IMR-90 (cell line): ENCODE results near the gene APCS. TPM values are rescaled to one million over a fixed set of nuclear protein-coding genes. Genes with fewer than 3 reads are reported as not detected.

ENCODE experiments used
- ATAC-seq: fragments of 200-7000 bp; cut with Tn5 transposase; 2 replicates; pipeline ENCODE4 v1.9.1; 2020; ENCODE audit warnings: low read depth, mild to moderate bottlenecking, moderate library complexity
- BruUV-seq: library from RNA; stranded (reverse); fragments of 400-500 nt; replicated peaks from 2 replicates; lab custom pipeline; 2021; lab: Mats Ljungman, UMichigan
- CTCF ChIA-PET: fragments of 300-600 bp; formaldehyde crosslinking; extraction: SDS; loops from one replicate; lab custom pipeline; 2021; ENCODE audit warnings: antibody characterized with exemption; lab: Yijun Ruan, JAX
- POLR2A ChIA-PET: fragments of 300-600 bp; sonication (Branson Sonifier 250); formaldehyde crosslinking; loops from one replicate; lab custom pipeline; 2022; ENCODE audit warnings: antibody characterized with exemption; ENCODE audit not compliant: unreplicated experiment; lab: Charles Lee
- DNase-seq: peaks from one replicate; pipeline ENCODE4 v3.0.0; 2013
- H2AFZ ChIP-seq: replicated peaks from 2 replicates; pipeline ENCODE3; 2013; ENCODE audit warnings: low read length, mild to moderate bottlenecking; ENCODE audit not compliant: poor library complexity
- H2AK5ac ChIP-seq: 2 replicates; pipeline ENCODE4 v1.6.1; 2013; ENCODE audit warnings: low read depth, low read length, inconsistent platforms
- H2AK9ac ChIP-seq: replicated peaks from 2 replicates; pipeline ENCODE3; 2013; ENCODE audit warnings: mild to moderate bottlenecking, low read depth, low read length, moderate library complexity; ENCODE audit not compliant: poor library complexity
- H2BK120ac ChIP-seq: 2 replicates; pipeline ENCODE4 v1.6.1; 2013; ENCODE audit warnings: low read depth, low read length, inconsistent platforms
- H2BK15ac ChIP-seq: 3 replicates; pipeline ENCODE4 v1.6.1; 2013; ENCODE audit warnings: low read depth, low read length, inconsistent platforms
- H2BK20ac ChIP-seq: 2 replicates; pipeline ENCODE4 v1.6.1; 2013; ENCODE audit warnings: low read depth, mild to moderate bottlenecking, inconsistent platforms, low read length, moderate library complexity
- H2BK5ac ChIP-seq: 2 replicates; pipeline ENCODE4 v1.6.1; 2013; ENCODE audit warnings: mild to moderate bottlenecking, low read depth, low read length, inconsistent platforms; ENCODE audit not compliant: poor library complexity, severe bottlenecking
- H3K14ac ChIP-seq: replicated peaks from 2 replicates; pipeline ENCODE4 v1.6.1; 2013; ENCODE audit warnings: low read depth, low read length, inconsistent platforms
- H3K18ac ChIP-seq: 2 replicates; pipeline ENCODE4 v1.6.1; 2013; ENCODE audit warnings: low read depth, low read length, control low read depth
- H3K23ac ChIP-seq: 2 replicates; pipeline ENCODE4 v1.6.1; 2013; ENCODE audit warnings: low read depth, low read length, inconsistent platforms
- H3K27ac ChIP-seq: 2 replicates; pipeline ENCODE4 v1.5.1; 2013; ENCODE audit warnings: mild to moderate bottlenecking, control low read depth, low read length; ENCODE audit not compliant: insufficient read depth
- H3K27me3 ChIP-seq: 2 replicates; pipeline ENCODE4 v1.6.1; 2013; ENCODE audit warnings: low read length; ENCODE audit not compliant: control insufficient read depth, insufficient read depth
- H3K36me3 ChIP-seq: 2 replicates; pipeline ENCODE4 v1.6.1; 2013; ENCODE audit warnings: low read length, mixed read lengths; ENCODE audit not compliant: control insufficient read depth, insufficient read depth
- H3K4ac ChIP-seq: 2 replicates; pipeline ENCODE4 v1.6.1; 2013; ENCODE audit warnings: low read depth, low read length, inconsistent platforms
- H3K4me1 ChIP-seq: 2 replicates; pipeline ENCODE4 v1.6.1; 2013; ENCODE audit warnings: low read length, mixed read lengths; ENCODE audit not compliant: control insufficient read depth, insufficient read depth
- H3K4me2 ChIP-seq: 2 replicates; pipeline ENCODE4 v1.6.1; 2013; ENCODE audit warnings: low read depth, mild to moderate bottlenecking, control low read depth, low read length, moderate library complexity
- H3K4me3 ChIP-seq: 2 replicates; pipeline ENCODE4 v1.5.1; 2013; ENCODE audit warnings: low read depth, mild to moderate bottlenecking, control low read depth, low read length, moderate library complexity; ENCODE audit not compliant: insufficient read depth
- H3K56ac ChIP-seq: 2 replicates; pipeline ENCODE4 v1.6.1; 2013; ENCODE audit warnings: low read length, inconsistent platforms; ENCODE audit not compliant: insufficient read depth; ENCODE audit errors: extremely low read depth
- H3K79me1 ChIP-seq, 2 experiments: 2 replicates each; pipeline ENCODE4 v1.6.1; 2013; ENCODE audit warnings: low read length in 2 of 2, inconsistent platforms in 1 of 2, low read depth in 1 of 2
- H3K9ac ChIP-seq: 2 replicates; pipeline ENCODE4 v1.6.1; 2013; ENCODE audit warnings: low read depth, low read length, control low read depth
- H3K9me1 ChIP-seq: 2 replicates; pipeline ENCODE4 v1.6.1; 2013; ENCODE audit warnings: low read length, inconsistent platforms; ENCODE audit not compliant: insufficient read depth
- H3K9me3 ChIP-seq: 2 replicates; pipeline ENCODE4 v1.6.1; 2013; ENCODE audit warnings: low read length; ENCODE audit not compliant: control insufficient read depth, insufficient read depth
- H4K20me1 ChIP-seq: 2 replicates; pipeline ENCODE4 v1.6.1; 2013; ENCODE audit warnings: low read length, inconsistent platforms; ENCODE audit not compliant: insufficient read depth
- H4K5ac ChIP-seq: 2 replicates; pipeline ENCODE4 v1.6.1; 2013; ENCODE audit warnings: mild to moderate bottlenecking, low read depth, low read length, control low read depth
- H4K8ac ChIP-seq, 2 experiments: 2 replicates each; pipeline ENCODE4 v1.6.1; 2013; ENCODE audit warnings: low read depth in 2 of 2, low read length in 2 of 2, control low read depth in 1 of 2, inconsistent platforms in 1 of 2
- H4K91ac ChIP-seq: 2 replicates; pipeline ENCODE4 v1.6.1; 2013; ENCODE audit warnings: low read depth, low read length, inconsistent platforms; ENCODE audit not compliant: insufficient read depth
- BHLHE40 ChIP-seq: fragments of 150-350 bp; IDR thresholded peaks from 2 replicates; pipeline ENCODE4 v1.6.1; 2016; ENCODE audit warnings: mild to moderate bottlenecking, low read depth, low read length
- CEBPB ChIP-seq: IDR thresholded peaks from 2 replicates; pipeline ENCODE4 v1.6.1; 2012; ENCODE audit warnings: low read depth, low read length, improper control_type of control experiment
- FOS ChIP-seq: fragments of 150-350 bp; IDR thresholded peaks from 2 replicates; pipeline ENCODE4 v1.6.1; 2016; ENCODE audit warnings: low read depth, low read length
- MAZ ChIP-seq: IDR thresholded peaks from 2 replicates; pipeline ENCODE4 v1.6.1; 2012; ENCODE audit warnings: low read depth, mild to moderate bottlenecking, low read length, improper control_type of control experiment, moderate library complexity, borderline replicate concordance
- MXI1 ChIP-seq: IDR thresholded peaks from 2 replicates; pipeline ENCODE4 v1.6.1; 2012; ENCODE audit warnings: low read depth, mild to moderate bottlenecking, low read length, moderate library complexity, borderline replicate concordance
- POLR2A ChIP-seq: IDR thresholded peaks from 2 replicates; pipeline ENCODE4 v1.6.1; 2012; ENCODE audit warnings: mild to moderate bottlenecking, low read depth, low read length
- RAD21 ChIP-seq: IDR thresholded peaks from 2 replicates; pipeline ENCODE4 v1.6.1; 2012; ENCODE audit warnings: low read length, improper control_type of control experiment
- RFX5 ChIP-seq: IDR thresholded peaks from 2 replicates; pipeline ENCODE4 v1.8.0; 2012; ENCODE audit warnings: low read depth, mild to moderate bottlenecking, low read length, moderate library complexity
- SMC3 ChIP-seq: fragments of 150-350 bp; IDR thresholded peaks from 2 replicates; pipeline ENCODE4 v1.6.1; 2016; ENCODE audit warnings: low read depth, mild to moderate bottlenecking, antibody characterized with exemption, low read length, moderate library complexity
- dilution Hi-C: fragments of 300-500 bp; cut with HindIII; formaldehyde crosslinking; loops from one replicate; pipeline ENCODE4 v1.14.3; 2018; ENCODE audit warnings: low sequenced_read_pairs; ENCODE audit not compliant: unreplicated experiment
- in situ Hi-C: fragments of 300-500 bp; cut with MboI; formaldehyde crosslinking; loops from 3 replicates; pipeline ENCODE4 v1.14.3; 2019; ENCODE audit warnings: low sequenced_read_pairs, inconsistent platforms, mixed read lengths
- intact Hi-C: fragments of 100-400 bp; cut with micrococcal nuclease; formaldehyde crosslinking; loops from 2 replicates; pipeline ENCODE4 v1.10.0; 2022
- polyA plus RNA-seq, 3 experiments: library from polyadenylated mRNA; depleted of rRNA; stranded (reverse); fragments of >200 nt; gene quantifications; 2 replicates each; pipeline ENCODE4 v1.2.3, GENCODE V29; 2012; ENCODE audit warnings: low replicate concordance in 1 of 3
- total RNA-seq: library from RNA; depleted of rRNA; stranded (reverse); fragments of >200 nt; gene quantifications from 2 replicates; pipeline ENCODE4 v1.2.3, GENCODE V29; 2012
- TF ChIP-seq, protein P1 (sequence below): fragments of 150-350 bp; IDR thresholded peaks from 2 replicates; pipeline ENCODE4 v1.6.1; 2016; ENCODE audit warnings: low read depth, mild to moderate bottlenecking, low read length, moderate library complexity, borderline replicate concordance
- TF ChIP-seq, protein P2 (sequence below): fragments of 150-350 bp; IDR thresholded peaks from 2 replicates; pipeline ENCODE4 v1.6.1; 2017; ENCODE audit warnings: mild to moderate bottlenecking, antibody characterized with exemption, low read length, low read depth

Gene APCS
- total and polyA plus RNA-seq, 2 of the 4 experiments (the other 2 are of a cell fraction): not detected

DNA sequence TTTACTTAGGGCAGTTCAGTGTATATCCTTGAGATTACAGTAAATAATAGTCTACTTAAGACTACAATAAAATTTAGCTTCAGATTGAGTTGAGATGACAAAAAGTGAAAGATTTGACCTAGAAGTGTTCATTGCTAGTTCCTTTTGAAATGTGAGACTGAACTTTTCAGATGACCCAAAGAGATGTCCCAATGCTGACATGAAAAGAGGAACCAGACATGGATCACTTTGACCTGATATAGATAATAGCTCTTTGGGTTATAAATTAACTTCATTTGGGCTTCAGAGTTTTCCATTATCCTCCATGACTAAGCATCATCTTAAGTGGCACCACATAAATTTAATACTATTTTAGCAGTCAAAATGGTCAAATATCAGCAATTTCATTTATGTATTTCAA lies 26.1 kb upstream of the APCS start:
- H3K9ac ChIP-seq: no peak overlapping the region
- no peak overlapping the region for H4K8ac ChIP-seq
- H3K18ac ChIP-seq: no peak overlapping the region
- no peaks in the 10 kb centered on the region for H4K20me1 ChIP-seq
- no peak overlapping the region for H2AK9ac ChIP-seq
- H2BK5ac ChIP-seq: no peak overlapping the region
- TF ChIP-seq BHLHE40 (no peak), CEBPB (no peak), MXI1 (no peak), RFX5 (no peak), MAZ (no peak), FOS (no peak), SMC3 (no peak), POLR2A (no peak), RAD21 (no peak)
- TF ChIP-seq, protein P1, sequence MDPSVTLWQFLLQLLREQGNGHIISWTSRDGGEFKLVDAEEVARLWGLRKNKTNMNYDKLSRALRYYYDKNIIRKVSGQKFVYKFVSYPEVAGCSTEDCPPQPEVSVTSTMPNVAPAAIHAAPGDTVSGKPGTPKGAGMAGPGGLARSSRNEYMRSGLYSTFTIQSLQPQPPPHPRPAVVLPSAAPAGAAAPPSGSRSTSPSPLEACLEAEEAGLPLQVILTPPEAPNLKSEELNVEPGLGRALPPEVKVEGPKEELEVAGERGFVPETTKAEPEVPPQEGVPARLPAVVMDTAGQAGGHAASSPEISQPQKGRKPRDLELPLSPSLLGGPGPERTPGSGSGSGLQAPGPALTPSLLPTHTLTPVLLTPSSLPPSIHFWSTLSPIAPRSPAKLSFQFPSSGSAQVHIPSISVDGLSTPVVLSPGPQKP: no peak
- TF ChIP-seq, protein P2, sequence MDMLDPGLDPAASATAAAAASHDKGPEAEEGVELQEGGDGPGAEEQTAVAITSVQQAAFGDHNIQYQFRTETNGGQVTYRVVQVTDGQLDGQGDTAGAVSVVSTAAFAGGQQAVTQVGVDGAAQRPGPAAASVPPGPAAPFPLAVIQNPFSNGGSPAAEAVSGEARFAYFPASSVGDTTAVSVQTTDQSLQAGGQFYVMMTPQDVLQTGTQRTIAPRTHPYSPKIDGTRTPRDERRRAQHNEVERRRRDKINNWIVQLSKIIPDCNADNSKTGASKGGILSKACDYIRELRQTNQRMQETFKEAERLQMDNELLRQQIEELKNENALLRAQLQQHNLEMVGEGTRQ: no peak
- DNase-seq: no peak
- intact Hi-C loops: no loop called here
- no peak overlapping the region for H4K91ac ChIP-seq
- no peak overlapping the region for H2BK20ac ChIP-seq
- H3K27me3 ChIP-seq: no peaks in the 10 kb centered on the region
- ATAC-seq: no peak
- H3K4me2 ChIP-seq: no peak overlapping the region
- H3K4me1 ChIP-seq: no peaks in the 10 kb centered on the region
- ChIA-PET POLR2A (no interaction called here), CTCF (no interaction called here)
- H3K27ac ChIP-seq: no peak overlapping the region
- in situ Hi-C loops: no loop called here
- H3K4ac ChIP-seq: no peak overlapping the region
- no peak overlapping the region for H2BK120ac ChIP-seq
- H3K23ac ChIP-seq: no peak overlapping the region
- no peaks in the 10 kb centered on the region for H3K79me1 ChIP-seq
- H2AK5ac ChIP-seq: no peak overlapping the region
- dilution Hi-C loops: no loop called here
- no peak overlapping the region for H2AFZ ChIP-seq
- H3K9me3 ChIP-seq: no peaks in the 10 kb centered on the region
- no peak overlapping the region for H3K4me3 ChIP-seq
- H3K36me3 ChIP-seq: no peaks in the 10 kb centered on the region
- no TSS peak for BruUV-seq
- H3K14ac ChIP-seq: no peak overlapping the region
- H2BK15ac ChIP-seq: no peak overlapping the region
- no peak overlapping the region for H4K5ac ChIP-seq
- H3K56ac ChIP-seq: no peak overlapping the region
- no peaks in the 10 kb centered on the region for H3K9me1 ChIP-seq
